Heart left ventricle (tissue), 13 donors: ENCODE results near the gene SERINC5.

ENCODE experiments used
- CTCF ChIP-seq, 12 donors: fragments of 200-600 bp; sonication (generic) in 4 of 12; IDR thresholded peaks; one replicate each; pipeline versions ENCODE4 v1.5.0 to v1.8.0; 2018 to 2022; ENCODE audit warnings: antibody characterized with exemption in 12 of 12, mild to moderate bottlenecking in 5 of 12
- POLR2A ChIP-seq, 2 donors: fragments of 450-650 bp; IDR thresholded peaks; one replicate each; pipeline ENCODE4 v1.6.1; 2017; ENCODE audit warnings: antibody characterized with exemption in 2 of 2, mild to moderate bottlenecking in 2 of 2, moderate library complexity in 2 of 2
- donor health status: ischemic (EF 13 %, LVEDD 7.1; RV severe dilation, severe dysfunction).
- donor health status: DM: no; HTN: yes; CAD: no.
- donor health status: DM: no; HTN: no; CAD: no.
- donor health status: ischemic (EF 25% LVEDD 6.9; RV normal size, moderate dysfunction).
- donor health status: ischemic (EF 25% LVEDD 5.7; RV mildly dilated, moderate dysfunction).
- donor health status: ischemic (EF 35%, LVEDD 5.7; RV mildly dilated, moderate dysfunction).
- donor health status: nonischemic (EF 11% LVEDD 7.7; RV severe dilation, severe dysfunction).
- donor health status: DM: yes; HTN: yes; CAD: no.
- donor health status: PGD.
- donor health status: ischemic (EF 29% LVEDD 5.4; RV normal size, mild dysfunction).
- donor health status: nonischemic (EF 23%, LVEDD 6.1; RV moderate dilation, normal function).

DNA sequence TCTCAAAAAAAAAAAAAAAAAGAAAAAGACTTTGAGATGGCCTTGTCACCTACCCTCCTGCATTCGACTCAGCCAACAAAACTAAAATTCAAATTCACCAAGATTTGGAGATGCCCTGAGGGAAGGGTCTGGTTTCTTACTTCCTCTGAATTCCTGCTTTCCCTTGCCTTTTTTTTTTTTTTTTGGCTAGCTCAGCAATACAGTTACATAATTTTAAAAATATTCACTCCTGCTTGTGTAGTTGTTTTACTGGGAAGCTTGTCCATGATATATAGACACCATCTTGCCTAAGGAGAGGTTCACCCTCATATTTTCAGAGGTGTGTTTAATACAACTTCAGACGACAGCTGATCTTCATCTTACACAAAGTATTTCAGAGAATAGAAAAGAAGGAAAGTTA is 21.3 kb upstream of the SERINC5 start:
- TF ChIP-seq CTCF (IDR thresholded peaks at IDR 0.05) (no peak), POLR2A (IDR thresholded peaks at IDR 0.05) (no peak)
